HepG2 (cell line): ENCODE data around the gene TTYH2. TPM values are rescaled to one million over a fixed set of nuclear protein-coding genes. Genes with fewer than 3 reads are reported as not detected.
"Not testable (repeated sequence)": the region's sequence is repeated elsewhere in the genome, so short reads cannot be mapped to it uniquely, and the experiment has no call there.

Experiments used
- ATAC-seq: fragments of 200-7000 bp; cut with Tn5 transposase; 3 replicates; pipeline ENCODE4 v1.9.1; 2020; ENCODE audit warnings: mild to moderate bottlenecking, moderate library complexity
- BruUV-seq: library from RNA; stranded (reverse); fragments of 400-500 nt; replicated peaks from 2 replicates; lab custom pipeline; 2021; lab: Mats Ljungman, UMichigan
- CTCF ChIA-PET: fragments of 300-600 bp; formaldehyde crosslinking; extraction: SDS; loops from one replicate; lab custom pipeline; 2021; ENCODE audit warnings: low total read pairs, inconsistent platforms, low intra/inter-chr PET ratio; lab: Yijun Ruan, JAX
- POLR2A ChIA-PET: fragments of 350-600 bp; sonication (Branson Sonifier 250); formaldehyde crosslinking; loops from one replicate; lab custom pipeline; 2020; ENCODE audit warnings: antibody characterized with exemption, inconsistent platforms; lab: Yijun Ruan, JAX
- DNase-seq: peaks from one replicate; pipeline ENCODE4 v3.0.0-alpha.2; 2015; ENCODE audit warnings: low spot score
- FAIRE-seq: peaks from 3 replicates; lab custom pipeline; 2011; peaks lifted over from hg19 to GRCh38; lab: Jason Lieb, UNC
- H2AFZ ChIP-seq: one replicate; pipeline ENCODE4 v1.6.1; 2011; ENCODE audit warnings: low read length, inconsistent platforms
- H3K27ac ChIP-seq: fragments of 300-600 bp; 3 replicates; pipeline ENCODE4 v1.8.0; 2011; ENCODE audit warnings: mixed run types, mild to moderate bottlenecking, mixed read lengths, low read length, inconsistent platforms; ENCODE audit not compliant: insufficient read depth; ENCODE audit errors: extremely low read length
- H3K27me3 ChIP-seq, 2 experiments: fragments of 200-600 bp in 1 of 2; 2 replicates in 1 of 2; 3 replicates in 1 of 2; pipeline versions ENCODE4 v1.6.0 to v1.8.0; 2011; ENCODE audit warnings: low read length in 2 of 2, mild to moderate bottlenecking in 2 of 2, moderate library complexity in 2 of 2, inconsistent platforms in 1 of 2; ENCODE audit not compliant: insufficient read depth in 2 of 2, control insufficient read depth in 1 of 2
- H3K36me3 ChIP-seq, 2 experiments: fragments of 200-600 bp in 1 of 2; replicated peaks in 1 of 2; 2 replicates in 1 of 2; 3 replicates in 1 of 2; pipeline versions ENCODE4 v1.5.1 to v1.8.0; 2011; ENCODE audit warnings: low read length in 2 of 2, inconsistent platforms in 1 of 2; ENCODE audit not compliant: insufficient read depth in 2 of 2, control insufficient read depth in 1 of 2
- H3K4me1 ChIP-seq: 2 replicates; pipeline ENCODE4 v1.5.1; 2012; ENCODE audit warnings: low read length, inconsistent platforms; ENCODE audit not compliant: insufficient read depth
- H3K4me2 ChIP-seq: 2 replicates; pipeline ENCODE4 v1.6.0; 2011; ENCODE audit warnings: low read depth, low read length, inconsistent platforms
- H3K4me3 ChIP-seq, 3 experiments: fragments of 200-600 bp in 1 of 3; sonication (generic), shearing (Covaris generic) in 1 of 3; replicated peaks in 1 of 3; 2 replicates each; pipeline ENCODE4 v1.5.1; 2011 to 2016; ENCODE audit warnings: low read length in 3 of 3, inconsistent platforms in 2 of 3, low read depth in 2 of 3, mild to moderate bottlenecking in 2 of 3, control low read depth in 1 of 3, mixed read lengths in 1 of 3; ENCODE audit not compliant: insufficient read depth in 1 of 3
- H3K79me2 ChIP-seq: one replicate; pipeline ENCODE4 v1.6.1; 2011; ENCODE audit warnings: low read length, inconsistent platforms; ENCODE audit not compliant: insufficient read depth
- H3K9ac ChIP-seq: 2 replicates; pipeline ENCODE4 v1.6.0; 2011; ENCODE audit warnings: mild to moderate bottlenecking, low read depth, low read length, inconsistent platforms; ENCODE audit not compliant: insufficient read depth
- H3K9me3 ChIP-seq: 2 replicates; pipeline ENCODE4 v1.5.1; 2012; ENCODE audit warnings: mild to moderate bottlenecking, low read length
- H4K20me1 ChIP-seq: 2 replicates; pipeline ENCODE4 v1.6.0; 2011; ENCODE audit warnings: inconsistent platforms, mild to moderate bottlenecking, low read length, moderate library complexity; ENCODE audit not compliant: insufficient read depth
- CEBPB ChIP-seq: IDR thresholded peaks from 2 replicates; pipeline ENCODE4 v1.6.1; 2011; ENCODE audit warnings: low read depth, low read length, improper control_type of control experiment, borderline replicate concordance
- EP300 ChIP-seq, 3 experiments: sonication (generic) in 1 of 3; formaldehyde crosslinking in 1 of 3; IDR thresholded peaks; 2 replicates each; pipeline versions ENCODE4 v1.5.1 to v1.6.1; 2011 to 2020; ENCODE audit warnings: low read depth in 2 of 3, low read length in 2 of 3, borderline replicate concordance in 1 of 3, improper control_type of control experiment in 1 of 3, mild to moderate bottlenecking in 1 of 3, missing genetic modification reagents in 1 of 3, moderate library complexity in 1 of 3
- KDM5A ChIP-seq: fragments of 200-600 bp; sonication (generic); IDR thresholded peaks from 2 replicates; pipeline ENCODE4 v1.7.0; 2018; ENCODE audit warnings: antibody characterized with exemption, mild to moderate bottlenecking, low read length, borderline replicate concordance
- NCOA1 ChIP-seq: sonication (generic); formaldehyde crosslinking; IDR thresholded peaks from 2 replicates; pipeline ENCODE4 v1.9.0; 2021; ENCODE audit warnings: missing genetic modification reagents
- XRCC5 ChIP-seq: fragments of 200-400 bp; formaldehyde crosslinking; optimal IDR thresholded peaks from 2 replicates; pipeline ENCODE3; 2017; ENCODE audit warnings: mild to moderate bottlenecking, low read length
- ZNF234 ChIP-seq: sonication (generic); formaldehyde crosslinking; conservative IDR thresholded peaks from 2 replicates; pipeline ENCODE4 v1.5.1; 2020; ENCODE audit warnings: mild to moderate bottlenecking, missing genetic modification reagents
- ZNF563 ChIP-seq: sonication (generic); formaldehyde crosslinking; IDR thresholded peaks from 2 replicates; pipeline ENCODE4 v1.8.0; 2022; ENCODE audit warnings: mild to moderate bottlenecking, moderate library complexity, missing genetic modification reagents
- ZNF878 ChIP-seq: sonication (generic); formaldehyde crosslinking; IDR thresholded peaks from 2 replicates; pipeline ENCODE4 v1.8.1; 2023; ENCODE audit warnings: mild to moderate bottlenecking, missing genetic modification reagents, moderate library complexity
- WGBS: methylation state at CpG from one replicate; pipeline ENCODE4 v1.1.6; 2017; ENCODE audit warnings: low lambda C conversion rate; 5-methylcytosine and 5-hydroxymethylcytosine counted together
- in situ Hi-C: cut with HindIII; loops from 2 replicates; pipeline ENCODE4 v1.10.0; 2017; ENCODE audit warnings: low pct_unique_long_range_greater_than_20kb; ENCODE audit not compliant: extremely low pct_ligation_motif_present
- intact Hi-C: fragments of 100-400 bp; cut with micrococcal nuclease; formaldehyde crosslinking; loops from one replicate; pipeline ENCODE4 v1.10.0; 2022; ENCODE audit not compliant: unreplicated experiment
- polyA plus RNA-seq, 8 experiments: library from polyadenylated mRNA; depleted of rRNA in 3 of 8; stranded (reverse) in 7 of 8; unstranded in 1 of 8; fragments of >200 nt; fragmentation: Illumina TruSeq in 4 of 8; extraction: Trizol in 4 of 8; gene quantifications; 2 replicates each; pipeline versions ENCODE4 v1.2.1 to v1.2.3, GENCODE V29; 2011 to 2016; ENCODE audit warnings: low read depth in 4 of 8, missing spikeins in 1 of 8, mixed read lengths in 1 of 8; ENCODE audit not compliant: insufficient read depth in 1 of 8
- total RNA-seq, 5 experiments: library from RNA; depleted of rRNA; stranded (reverse); fragments of >200 nt; fragmentation: Illumina TruSeq; extraction: Trizol; gene quantifications; 2 replicates each; pipeline ENCODE4 v1.2.3, GENCODE V29; 2016; ENCODE audit warnings: low read depth in 1 of 5
- TF ChIP-seq, protein P1 (sequence below): sonication (generic); formaldehyde crosslinking; IDR thresholded peaks from 2 replicates; pipeline ENCODE4 v1.5.0; 2020; ENCODE audit warnings: missing genetic modification reagents

The TTYH2 gene
- total and polyA plus RNA-seq, 2 of the 13 experiments (the other 11 are each of a cell fraction or from before 2014, with no cell fraction given) = 0.77 to 0.96 TPM

DNA sequence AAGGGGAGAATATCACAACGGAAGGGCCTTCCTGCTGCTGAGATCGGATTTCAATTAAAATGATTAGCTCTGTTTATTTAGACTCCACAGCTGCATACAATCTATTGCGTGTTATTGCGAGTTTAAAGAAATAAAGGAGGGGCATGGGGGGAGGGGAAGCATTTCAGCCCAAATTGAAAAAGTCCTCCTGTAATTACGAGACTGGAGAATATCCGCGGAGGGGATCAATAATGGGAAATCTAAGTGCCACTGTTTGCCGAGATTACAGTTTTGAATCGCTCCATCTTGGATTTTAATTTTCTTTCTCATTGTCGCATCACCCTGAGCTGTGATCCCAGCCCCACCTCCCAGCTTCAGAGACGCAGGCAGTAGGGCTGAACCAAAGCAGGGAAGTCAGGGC is 25.6 kb upstream of the TTYH2 start (continued):
- no peak for TF ChIP-seq CEBPB
- TF ChIP-seq KDM5A = no peak
- no peak for TF ChIP-seq ZNF234 (CRISPR knock-in tag)
- no peak for TF ChIP-seq ZNF878 (CRISPR knock-in tag)
- no peak for TF ChIP-seq XRCC5
- TF ChIP-seq ZNF563 (CRISPR knock-in tag) = no peak
- no peak for TF ChIP-seq EP300 (IDR thresholded peaks at IDR 0.05; ENCODE audit: low read depth in 2 of 2, low read length in 2 of 2)
- no peak for TF ChIP-seq EP300 (CRISPR knock-in tag; IDR thresholded peaks at IDR 0.05; ENCODE audit: borderline replicate concordance)
- TF ChIP-seq, protein P1, sequence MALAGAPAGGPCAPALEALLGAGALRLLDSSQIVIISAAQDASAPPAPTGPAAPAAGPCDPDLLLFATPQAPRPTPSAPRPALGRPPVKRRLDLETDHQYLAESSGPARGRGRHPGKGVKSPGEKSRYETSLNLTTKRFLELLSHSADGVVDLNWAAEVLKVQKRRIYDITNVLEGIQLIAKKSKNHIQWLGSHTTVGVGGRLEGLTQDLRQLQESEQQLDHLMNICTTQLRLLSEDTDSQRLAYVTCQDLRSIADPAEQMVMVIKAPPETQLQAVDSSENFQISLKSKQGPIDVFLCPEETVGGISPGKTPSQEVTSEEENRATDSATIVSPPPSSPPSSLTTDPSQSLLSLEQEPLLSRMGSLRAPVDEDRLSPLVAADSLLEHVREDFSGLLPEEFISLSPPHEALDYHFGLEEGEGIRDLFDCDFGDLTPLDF (CRISPR knock-in tag) = no peak
- no peak for TF ChIP-seq NCOA1 (CRISPR knock-in tag)

DNA sequence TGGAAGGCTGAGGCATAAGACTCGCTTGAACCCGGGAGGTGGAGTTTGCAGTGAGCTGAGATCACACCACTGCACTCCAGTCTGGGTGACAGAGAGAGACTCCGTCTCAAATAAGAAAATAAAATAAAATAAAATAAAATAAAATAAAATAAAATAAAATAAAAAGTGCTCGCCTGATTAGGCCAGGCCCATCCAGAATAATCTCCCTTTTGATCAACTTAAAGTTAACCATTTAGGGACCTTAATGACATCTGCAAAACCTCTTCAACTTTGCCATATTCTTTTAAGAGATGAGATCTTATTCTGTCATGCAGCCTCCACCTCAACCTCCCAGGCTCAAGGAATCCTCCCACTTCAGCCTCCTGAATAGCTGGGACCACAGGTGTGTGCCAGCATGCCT is 24.7 kb upstream of the TTYH2 start:
- H2AFZ ChIP-seq, H3K9ac ChIP-seq, H3K4me3 ChIP-seq, H3K79me2 ChIP-seq, BruUV-seq, H3K27ac ChIP-seq, ATAC-seq, H3K4me2 ChIP-seq, intact Hi-C loops, DNase-seq, H3K36me3 ChIP-seq, H4K20me1 ChIP-seq, POLR2A ChIA-PET, CTCF ChIA-PET, FAIRE-seq, H3K9me3 ChIP-seq: not testable (repeated sequence)
- 0% methylated on average over 4 of the region's 4 CpGs for whole genome bisulfite sequencing
- peaks cover 13% of the 10 kb centered on the region for H3K4me1 ChIP-seq
- peaks cover 0 to 19% of the 10 kb centered on the region in 2 experiments; a peak in 3 of 5 replicates for H3K27me3 ChIP-seq
- in situ Hi-C loops = loop anchor here (10.0 kb wide), 1 partner anchor 754 kb away; no protein-coding TSS in a partner anchor
